HG02938 (cell line): ENCODE data around the gene CSF1.
"Not testable (repeated sequence)": the region's sequence is repeated elsewhere in the genome, so short reads cannot be mapped to it uniquely, and the experiment has no call there.

Source experiments
- ATAC-seq: cut with Tn5 transposase; IDR thresholded peaks from one replicate; pipeline ENCODE4 v1.9.1; 2021; ENCODE audit warnings: mild to moderate bottlenecking, moderate library complexity; ENCODE audit not compliant: unreplicated experiment

The CSF1 gene

DNA sequence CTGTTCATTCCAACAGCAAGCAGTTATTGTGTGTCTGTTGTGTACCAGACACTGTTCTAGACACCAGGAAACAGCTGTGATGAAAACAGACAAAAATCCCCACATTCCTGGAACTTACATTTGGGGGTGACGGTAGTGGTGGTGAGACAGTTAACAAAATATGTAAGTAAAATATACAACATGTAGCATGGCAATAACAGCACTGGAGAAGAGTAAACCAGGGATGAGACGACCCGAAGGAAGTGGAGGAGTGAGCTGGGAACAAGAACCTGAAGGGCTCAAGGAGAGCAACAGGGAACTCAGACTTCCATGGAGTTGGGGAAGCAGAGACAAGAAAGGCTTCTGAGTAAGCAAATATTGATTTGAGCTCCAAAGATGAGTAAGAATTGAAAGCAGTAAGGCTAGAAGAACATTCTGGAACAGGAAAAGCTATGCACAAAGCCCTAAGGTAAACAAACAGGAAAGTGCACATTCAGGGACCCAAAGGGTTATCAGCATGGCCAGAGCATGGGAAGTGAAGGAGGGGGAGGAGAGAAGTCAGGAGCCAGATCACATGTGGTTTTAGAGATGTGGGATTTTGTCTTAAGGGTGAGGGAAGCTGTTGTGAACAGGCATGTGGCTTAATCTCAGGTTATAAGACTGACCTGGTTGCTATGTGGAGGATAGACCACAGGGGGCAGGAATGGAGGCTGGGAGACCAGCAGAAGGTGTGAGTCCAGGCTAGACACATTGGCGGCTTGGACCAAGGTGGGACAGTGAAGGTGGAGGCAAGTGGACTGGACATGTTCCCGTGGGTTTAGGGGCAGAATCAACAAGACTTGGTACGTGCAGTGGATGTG lies 7.3 kb downstream of the CSF1 start:
- no peak for ATAC-seq

DNA sequence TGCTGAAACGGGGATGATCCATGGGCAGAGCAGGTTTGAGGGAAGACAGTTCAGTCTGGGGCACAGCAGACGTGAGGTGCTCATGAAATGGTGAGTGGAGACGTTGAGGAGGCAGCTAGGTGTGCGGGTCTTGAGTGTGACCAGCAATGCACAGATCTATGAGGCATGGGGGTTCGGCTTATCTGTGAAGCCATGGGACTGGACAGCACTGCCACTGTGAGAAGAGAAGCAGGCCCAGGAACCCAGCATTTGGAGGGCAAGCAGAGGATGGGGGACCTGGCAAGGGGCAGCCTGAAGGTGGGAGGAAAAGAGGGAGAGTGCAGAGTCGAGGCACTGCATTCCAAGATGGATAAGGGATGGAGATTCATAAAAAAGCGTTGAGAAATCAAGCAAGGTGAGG lies 8.0 kb downstream of the CSF1 start:
- no peak for ATAC-seq

DNA sequence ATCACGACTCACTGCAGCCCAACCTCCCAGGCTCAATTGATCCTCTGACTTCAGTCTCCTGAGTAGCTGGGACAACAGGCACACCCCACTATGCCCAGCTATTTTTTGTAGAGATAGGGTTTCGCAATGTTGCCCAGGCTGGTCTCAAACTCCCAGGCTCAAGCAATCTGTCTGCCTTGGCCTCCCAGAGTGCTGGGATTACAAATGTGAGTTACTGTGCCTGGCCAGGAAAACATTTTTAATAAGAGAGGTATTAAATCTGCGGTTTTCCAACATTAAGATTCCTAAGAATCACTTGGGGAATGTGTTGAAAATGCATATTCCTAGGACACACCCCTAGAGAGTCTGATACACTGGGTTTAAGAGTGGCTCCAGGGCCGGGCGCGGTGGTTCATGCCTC lies 8.7 kb downstream of the CSF1 start:
- ATAC-seq, result no peak

DNA sequence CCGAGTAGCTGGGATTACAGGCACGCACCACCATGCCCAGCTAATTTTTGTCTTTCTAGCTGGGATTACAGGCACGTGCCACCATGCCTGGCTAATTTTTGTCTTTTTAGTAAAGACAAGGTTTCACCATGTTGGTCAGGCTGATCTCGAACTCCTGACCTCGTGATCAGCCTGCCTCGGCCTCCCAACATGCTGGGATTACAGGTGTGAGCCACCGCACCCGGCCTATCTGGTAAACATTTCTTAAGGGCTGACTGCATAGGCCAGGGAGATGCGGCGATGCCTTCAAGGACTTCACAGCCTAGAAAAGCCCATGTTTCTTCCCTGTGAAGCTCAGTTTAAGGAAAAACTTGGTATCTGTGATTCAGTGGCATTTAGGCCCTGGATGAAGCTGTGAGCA lies 9.7 kb downstream of the CSF1 start:
- ATAC-seq, result not testable (repeated sequence)

DNA sequence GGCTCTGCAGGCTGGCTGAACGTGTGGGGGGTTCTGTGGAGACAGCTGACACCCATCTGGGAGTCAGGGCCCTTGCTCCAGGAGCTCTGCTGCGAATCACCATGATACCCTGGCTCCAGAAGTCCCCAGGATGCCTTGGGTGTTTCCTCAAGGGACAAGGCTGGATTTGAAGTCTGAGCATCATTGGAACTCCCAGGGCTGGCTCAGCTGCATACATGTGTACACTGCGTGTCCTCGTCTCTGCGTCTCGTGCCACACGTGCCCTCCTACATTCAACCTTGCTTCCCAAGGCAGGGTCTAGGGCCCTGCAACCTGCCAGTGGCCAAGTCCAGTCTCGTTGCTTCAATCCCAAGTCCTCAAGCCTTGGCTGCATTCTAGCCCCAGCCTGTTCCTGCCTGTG lies 11.7 kb downstream of the CSF1 start:
- ATAC-seq, result no peak

DNA sequence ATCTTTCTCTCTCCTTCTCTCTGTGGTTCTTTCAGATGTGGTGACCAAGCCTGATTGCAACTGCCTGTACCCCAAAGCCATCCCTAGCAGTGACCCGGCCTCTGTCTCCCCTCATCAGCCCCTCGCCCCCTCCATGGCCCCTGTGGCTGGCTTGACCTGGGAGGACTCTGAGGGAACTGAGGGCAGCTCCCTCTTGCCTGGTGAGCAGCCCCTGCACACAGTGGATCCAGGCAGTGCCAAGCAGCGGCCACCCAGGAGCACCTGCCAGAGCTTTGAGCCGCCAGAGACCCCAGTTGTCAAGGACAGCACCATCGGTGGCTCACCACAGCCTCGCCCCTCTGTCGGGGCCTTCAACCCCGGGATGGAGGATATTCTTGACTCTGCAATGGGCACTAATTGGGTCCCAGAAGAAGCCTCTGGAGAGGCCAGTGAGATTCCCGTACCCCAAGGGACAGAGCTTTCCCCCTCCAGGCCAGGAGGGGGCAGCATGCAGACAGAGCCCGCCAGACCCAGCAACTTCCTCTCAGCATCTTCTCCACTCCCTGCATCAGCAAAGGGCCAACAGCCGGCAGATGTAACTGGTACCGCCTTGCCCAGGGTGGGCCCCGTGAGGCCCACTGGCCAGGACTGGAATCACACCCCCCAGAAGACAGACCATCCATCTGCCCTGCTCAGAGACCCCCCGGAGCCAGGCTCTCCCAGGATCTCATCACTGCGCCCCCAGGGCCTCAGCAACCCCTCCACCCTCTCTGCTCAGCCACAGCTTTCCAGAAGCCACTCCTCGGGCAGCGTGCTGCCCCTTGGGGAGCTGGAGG lies 12.7 kb downstream of the CSF1 start:
- ATAC-seq, result no peak

DNA sequence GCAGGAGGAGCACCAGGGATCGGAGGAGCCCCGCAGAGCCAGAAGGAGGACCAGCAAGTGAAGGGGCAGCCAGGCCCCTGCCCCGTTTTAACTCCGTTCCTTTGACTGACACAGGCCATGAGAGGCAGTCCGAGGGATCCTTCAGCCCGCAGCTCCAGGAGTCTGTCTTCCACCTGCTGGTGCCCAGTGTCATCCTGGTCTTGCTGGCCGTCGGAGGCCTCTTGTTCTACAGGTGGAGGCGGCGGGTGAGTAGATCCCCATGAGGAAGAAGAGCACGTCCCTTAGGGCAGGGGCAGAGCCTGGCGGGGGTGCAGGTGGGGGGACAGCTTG lies 13.3 kb downstream of the CSF1 start:
- no peak for ATAC-seq

DNA sequence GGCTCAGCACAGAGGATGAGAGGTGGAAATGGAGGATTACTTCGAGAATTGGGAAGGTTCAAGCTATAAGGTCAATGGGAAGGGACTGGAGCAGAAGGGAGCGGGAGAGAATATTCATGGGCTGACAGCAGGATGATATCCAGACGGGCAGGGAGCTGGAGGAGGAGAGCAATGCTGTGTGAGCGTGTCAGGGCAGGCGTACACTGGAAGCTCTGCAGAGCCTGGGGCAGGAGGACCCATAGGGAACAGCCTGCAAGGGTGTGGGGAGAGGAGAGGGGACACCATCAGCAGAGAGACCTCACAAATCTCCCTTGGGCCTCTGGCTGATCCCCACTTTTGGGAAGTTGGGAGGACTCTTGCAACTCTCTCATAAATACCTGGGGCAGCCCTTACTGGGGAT lies 13.7 kb downstream of the CSF1 start:
- no peak for ATAC-seq

DNA sequence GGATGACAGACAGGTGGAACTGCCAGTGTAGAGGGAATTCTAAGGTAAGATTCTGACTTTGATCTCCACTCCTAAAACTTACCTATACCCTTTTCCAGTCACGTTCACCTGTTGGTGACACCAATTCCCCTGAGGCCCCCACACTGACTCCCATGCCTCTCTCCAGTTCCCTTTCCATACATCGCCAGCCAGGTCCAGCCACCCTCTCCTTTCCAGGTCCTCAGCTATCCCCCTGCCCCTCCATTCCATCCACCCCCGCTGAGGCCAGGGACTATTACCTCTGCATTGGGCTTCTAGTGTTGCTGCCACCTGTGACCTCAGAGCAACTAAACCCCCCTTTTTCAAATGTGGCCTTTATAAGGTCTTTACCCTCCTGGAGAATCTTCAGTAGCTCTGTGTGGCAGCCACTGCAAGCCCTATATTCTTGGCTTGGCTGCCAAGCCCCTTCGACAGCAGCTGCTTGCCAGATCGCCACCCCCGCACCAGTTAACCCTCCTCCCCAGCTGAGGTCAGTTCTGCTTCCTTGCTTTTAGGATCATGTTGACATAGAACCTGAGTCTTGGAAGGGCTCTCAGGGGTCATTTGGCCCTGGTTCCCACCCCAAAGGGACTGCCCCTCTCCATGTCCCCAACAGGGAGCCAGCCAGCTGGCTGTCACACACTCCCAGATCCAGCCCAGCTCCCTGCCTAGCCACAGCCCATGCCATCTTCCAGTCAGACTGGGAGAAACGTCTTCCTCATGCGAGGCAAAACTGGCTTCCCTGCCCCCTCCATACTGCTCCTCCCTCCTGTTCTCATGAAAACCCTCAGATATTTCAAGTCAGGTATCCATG lies 14.7 kb downstream of the CSF1 start:
- no peak for ATAC-seq

DNA sequence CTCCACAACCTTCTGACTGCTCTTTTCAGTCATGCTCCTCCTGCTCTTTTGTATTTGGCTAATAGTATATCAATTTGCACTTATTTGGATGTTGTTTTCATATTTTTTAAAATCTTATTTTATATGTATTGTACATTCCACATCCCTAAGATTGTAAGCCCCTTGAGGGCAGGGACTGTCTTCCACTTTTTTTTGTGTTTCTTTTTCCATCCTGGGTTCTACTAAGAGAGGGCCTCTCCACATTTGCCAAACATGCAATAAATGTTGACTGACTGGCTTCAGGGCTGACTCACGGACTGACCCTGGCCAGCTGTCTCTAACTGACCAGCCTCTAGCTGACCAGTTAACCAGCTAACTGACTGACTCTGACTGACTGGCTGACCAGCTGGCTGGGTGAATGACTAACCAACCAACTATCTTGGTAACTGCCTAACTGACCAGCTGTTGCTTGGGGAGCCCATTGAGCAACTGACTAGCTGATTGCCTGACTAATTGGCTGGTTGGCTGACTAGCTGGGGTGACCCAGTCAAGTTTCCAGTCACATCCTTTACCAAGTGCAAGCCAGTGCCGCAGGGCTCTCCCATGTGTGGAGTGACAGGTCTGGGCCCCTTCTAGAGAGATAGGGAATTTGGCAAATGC lies 16.1 kb downstream of the CSF1 start:
- no peak for ATAC-seq

DNA sequence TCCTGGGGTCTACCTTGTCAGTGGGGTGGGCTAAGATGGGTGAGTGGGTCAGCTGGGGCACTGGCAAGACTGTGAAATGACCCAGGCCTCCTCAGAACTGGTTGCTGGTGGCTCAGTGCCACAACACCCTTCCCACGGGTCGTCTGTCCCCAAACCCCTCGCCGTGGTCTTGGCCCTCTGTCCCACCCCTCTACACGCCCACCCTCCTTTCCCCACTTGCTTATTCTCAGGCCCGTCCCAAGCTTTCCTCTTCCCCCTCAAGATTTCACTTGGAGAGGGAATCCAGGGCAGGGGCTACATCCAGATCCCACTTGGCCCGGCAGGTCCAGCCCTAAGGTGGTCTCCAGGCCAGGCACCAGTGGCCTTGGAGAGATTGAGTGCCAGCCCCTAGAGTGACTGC lies 16.7 kb downstream of the CSF1 start:
- ATAC-seq, result no peak

DNA sequence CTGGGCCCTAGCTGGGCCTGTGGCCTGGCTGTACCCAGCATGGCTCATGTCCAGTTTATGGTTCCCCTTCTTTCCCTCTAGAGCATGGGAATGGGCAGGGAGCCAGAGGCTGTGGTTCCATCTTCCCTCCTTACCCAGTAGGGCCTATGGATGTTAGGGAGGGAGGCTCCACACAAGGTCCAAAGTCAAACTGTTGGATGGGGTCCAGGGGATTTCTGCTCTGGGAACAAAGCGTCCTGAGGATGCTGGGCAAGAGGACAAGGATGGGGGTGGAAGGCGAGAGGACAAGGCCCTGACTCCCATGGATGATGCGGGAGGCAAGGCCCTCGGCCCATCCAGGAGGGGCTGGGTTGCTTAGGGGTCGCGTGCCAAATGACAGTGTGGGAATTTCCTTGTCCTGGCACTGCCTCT lies 17.3 kb downstream of the CSF1 start:
- ATAC-seq, result no peak

DNA sequence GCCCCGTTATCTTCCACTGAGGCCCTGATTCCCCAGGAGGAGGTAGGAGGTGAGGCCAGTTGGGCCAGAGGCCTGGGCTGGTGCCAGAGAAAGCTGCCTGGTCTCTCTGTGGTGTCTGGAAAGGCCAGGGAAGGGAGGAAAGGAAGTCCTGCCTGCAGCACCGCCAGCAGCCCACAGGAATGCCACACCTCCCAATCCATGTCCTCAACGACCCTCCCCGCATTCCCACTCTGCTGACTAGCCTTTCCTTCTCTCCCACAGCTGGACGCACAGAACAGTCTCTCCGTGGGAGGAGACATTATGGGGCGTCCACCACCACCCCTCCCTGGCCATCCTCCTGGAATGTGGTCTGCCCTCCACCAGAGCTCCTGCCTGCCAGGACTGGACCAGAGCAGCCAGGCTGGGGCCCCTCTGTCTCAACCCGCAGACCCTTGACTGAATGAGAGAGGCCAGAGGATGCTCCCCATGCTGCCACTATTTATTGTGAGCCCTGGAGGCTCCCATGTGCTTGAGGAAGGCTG lies 18.0 kb downstream of the CSF1 start:
- ATAC-seq, result no peak

DNA sequence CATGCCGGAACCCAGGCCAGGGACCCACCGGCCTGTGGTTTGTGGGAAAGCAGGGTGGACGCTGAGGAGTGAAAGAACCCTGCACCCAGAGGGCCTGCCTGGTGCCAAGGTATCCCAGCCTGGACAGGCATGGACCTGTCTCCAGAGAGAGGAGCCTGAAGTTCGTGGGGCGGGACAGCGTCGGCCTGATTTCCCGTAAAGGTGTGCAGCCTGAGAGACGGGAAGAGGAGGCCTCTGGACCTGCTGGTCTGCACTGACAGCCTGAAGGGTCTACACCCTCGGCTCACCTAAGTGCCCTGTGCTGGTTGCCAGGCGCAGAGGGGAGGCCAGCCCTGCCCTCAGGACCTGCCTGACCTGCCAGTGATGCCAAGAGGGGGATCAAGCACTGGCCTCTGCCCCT lies 18.5 kb downstream of the CSF1 start:
- no peak for ATAC-seq

DNA sequence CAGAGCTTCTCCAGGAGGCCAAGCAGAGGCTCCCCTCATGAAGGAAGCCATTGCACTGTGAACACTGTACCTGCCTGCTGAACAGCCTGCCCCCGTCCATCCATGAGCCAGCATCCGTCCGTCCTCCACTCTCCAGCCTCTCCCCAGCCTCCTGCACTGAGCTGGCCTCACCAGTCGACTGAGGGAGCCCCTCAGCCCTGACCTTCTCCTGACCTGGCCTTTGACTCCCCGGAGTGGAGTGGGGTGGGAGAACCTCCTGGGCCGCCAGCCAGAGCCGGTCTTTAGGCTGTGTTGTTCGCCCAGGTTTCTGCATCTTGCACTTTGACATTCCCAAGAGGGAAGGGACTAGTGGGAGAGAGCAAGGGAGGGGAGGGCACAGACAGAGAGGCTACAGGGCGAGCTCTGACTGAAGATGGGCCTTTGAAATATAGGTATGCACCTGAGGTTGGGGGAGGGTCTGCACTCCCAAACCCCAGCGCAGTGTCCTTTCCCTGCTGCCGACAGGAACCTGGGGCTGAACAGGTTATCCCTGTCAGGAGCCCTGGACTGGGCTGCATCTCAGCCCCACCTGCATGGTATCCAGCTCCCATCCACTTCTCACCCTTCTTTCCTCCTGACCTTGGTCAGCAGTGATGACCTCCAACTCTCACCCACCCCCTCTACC lies 19.1 kb downstream of the CSF1 start:
- ATAC-seq, result no peak

DNA sequence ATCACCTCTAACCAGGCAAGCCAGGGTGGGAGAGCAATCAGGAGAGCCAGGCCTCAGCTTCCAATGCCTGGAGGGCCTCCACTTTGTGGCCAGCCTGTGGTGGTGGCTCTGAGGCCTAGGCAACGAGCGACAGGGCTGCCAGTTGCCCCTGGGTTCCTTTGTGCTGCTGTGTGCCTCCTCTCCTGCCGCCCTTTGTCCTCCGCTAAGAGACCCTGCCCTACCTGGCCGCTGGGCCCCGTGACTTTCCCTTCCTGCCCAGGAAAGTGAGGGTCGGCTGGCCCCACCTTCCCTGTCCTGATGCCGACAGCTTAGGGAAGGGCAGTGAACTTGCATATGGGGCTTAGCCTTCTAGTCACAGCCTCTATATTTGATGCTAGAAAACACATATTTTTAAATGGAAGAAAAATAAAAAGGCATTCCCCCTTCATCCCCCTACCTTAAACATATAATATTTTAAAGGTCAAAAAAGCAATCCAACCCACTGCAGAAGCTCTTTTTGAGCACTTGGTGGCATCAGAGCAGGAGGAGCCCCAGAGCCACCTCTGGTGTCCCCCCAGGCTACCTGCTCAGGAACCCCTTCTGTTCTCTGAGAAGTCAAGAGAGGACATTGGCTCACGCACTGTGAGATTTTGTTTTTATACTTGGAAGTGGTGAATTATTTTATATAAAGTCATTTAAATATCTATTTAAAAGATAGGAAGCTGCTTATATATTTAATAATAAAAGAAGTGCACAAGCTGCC lies 19.8 kb downstream of the CSF1 start:
- no peak for ATAC-seq

DNA sequence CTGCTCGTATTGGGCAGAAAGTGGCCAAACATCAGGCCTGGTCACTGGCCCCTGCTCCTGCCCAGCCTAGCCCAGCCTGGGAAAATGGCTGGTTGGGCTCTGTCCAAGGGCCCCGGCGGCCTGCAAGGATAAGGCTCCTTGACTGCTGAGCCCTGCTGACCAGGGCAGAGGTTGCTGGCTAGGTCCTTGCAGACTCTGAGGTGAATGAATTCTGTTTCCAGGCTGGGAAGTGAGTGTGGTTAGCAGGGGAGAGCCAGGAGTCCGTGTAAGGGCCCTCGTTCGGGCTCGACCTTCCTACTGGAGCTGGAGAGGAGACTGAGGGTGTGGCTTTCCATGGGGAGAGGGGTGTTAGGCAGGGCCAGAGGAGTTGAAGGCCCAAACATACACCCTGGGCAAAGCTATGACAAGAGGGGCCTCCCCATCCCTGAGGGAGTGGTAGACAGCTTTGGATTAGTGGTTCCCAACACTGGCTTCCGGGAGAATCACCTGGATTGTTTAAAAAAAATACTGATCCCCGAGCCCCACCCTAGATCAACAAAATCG lies 20.6 kb downstream of the CSF1 start:
- ATAC-seq, result no peak

DNA sequence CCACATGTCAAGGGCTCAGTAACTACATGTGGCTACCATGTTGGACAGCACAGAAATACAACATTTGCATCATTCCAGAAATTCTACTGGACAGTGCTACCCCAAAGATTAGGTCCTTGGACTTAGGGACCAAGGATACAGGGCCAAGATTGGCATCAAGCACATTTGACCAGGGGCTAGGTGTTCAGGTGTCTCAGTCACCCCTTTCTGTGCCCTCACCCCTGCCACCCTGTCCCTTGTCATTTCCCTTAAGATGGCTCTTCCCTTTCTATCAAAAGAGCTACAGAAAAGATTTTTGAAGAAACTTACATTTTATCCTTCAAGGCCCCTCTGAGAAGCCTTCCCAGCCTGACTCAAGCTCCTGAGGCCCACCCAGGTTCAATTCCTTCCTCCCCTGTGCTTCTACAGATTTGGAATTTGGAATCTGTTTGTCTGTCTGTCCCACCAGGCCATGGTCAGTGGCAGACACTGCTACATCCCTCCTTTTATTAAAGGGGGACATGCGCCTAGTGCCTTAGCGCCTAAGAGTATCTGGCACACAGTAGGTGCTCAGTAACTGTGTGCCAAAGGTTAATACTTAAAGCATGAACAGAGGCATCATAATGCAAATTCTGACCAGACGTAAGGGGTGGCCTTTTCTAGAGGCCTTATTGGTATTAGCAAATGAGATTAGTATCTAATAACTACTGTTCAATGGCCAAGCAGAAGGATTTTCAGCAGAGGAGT lies 21.4 kb downstream of the CSF1 start:
- no peak for ATAC-seq

DNA sequence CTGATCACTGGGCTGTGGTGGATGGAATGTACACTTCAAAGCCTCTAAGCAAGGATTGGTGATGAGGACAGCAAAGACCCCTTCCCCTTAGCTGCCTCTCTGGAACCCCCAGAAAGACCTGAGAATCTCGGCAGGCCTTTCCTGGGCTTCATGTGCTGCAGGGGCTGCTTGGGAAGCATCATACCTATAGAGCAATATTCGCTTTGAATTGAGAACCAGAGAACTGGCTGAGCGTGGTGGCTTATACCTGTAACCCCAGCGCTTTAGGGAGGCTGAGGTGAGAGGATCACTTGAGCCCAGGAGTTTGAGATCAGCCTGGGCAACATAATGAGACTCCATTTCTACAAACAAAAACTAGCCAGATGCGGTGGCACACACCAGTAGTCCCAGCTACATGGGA lies 22.0 kb downstream of the CSF1 start:
- ATAC-seq, result no peak
